ENCODE measurements around the gene PTPRS.

- no peak for TF ChIP-seq POLR2A (IDR thresholded peaks at IDR 0.05)
- no peak for TF ChIP-seq CTCF (IDR thresholded peaks at IDR 0.05)
- TF ChIP-seq POLR2AphosphoS5 (IDR thresholded peaks at IDR 0.05; ENCODE audit: insufficient read depth in 1 of 2, low read depth in 1 of 2): no peak
Measured at GRCh38 chr19:5332501-5332900, 8.1 kb downstream of the PTPRS start.

All from vagina (tissue), 2 donors.